Measurements from ENCODE around the gene RFNG. TPM values are rescaled to one million over a fixed set of nuclear protein-coding genes. Genes with fewer than 3 reads are reported as not detected.
A peak's percentile ranks its signal among the peaks of the same experiment; 100 is the strongest.

The RFNG gene
- total and polyA plus RNA-seq, 2 of the 13 experiments (the other 11 are each of a cell fraction or from before 2014, with no cell fraction given) = 61.4 to 64.0 TPM

GRCh38 chr17:82097184-82097918 lies 45.7 kb upstream of the RFNG start (continued):
- TF ChIP-seq MTA1 (CRISPR knock-in tag; IDR thresholded peaks at IDR 0.05; ENCODE audit: borderline replicate concordance) = peak; percentile 46; the same call in 1 of the 2 replicates
- no peak; the same call in 1 of the 2 replicates for TF ChIP-seq TGIF2 (CRISPR knock-in tag; IDR thresholded peaks at IDR 0.05)
- TF ChIP-seq TRIM22 (IDR thresholded peaks at IDR 0.05) = no peak
- TF ChIP-seq BCL3 (CRISPR knock-in tag; IDR thresholded peaks at IDR 0.05) = no peak
- no peak for TF ChIP-seq TRAFD1 (CRISPR knock-in tag; IDR thresholded peaks at IDR 0.05; ENCODE audit: borderline replicate concordance)
- TF ChIP-seq SNAPC4 (CRISPR knock-in tag; IDR thresholded peaks at IDR 0.05) = no peak
- TF ChIP-seq MTF1 (CRISPR knock-in tag; IDR thresholded peaks at IDR 0.05) = no peak
- TF ChIP-seq PAX8 (CRISPR knock-in tag; IDR thresholded peaks at IDR 0.05; ENCODE audit: borderline replicate concordance) = no peak
- TF ChIP-seq ELF4 (CRISPR knock-in tag; IDR thresholded peaks at IDR 0.05; ENCODE audit: borderline replicate concordance) = no peak
- TF ChIP-seq ARID2 (CRISPR knock-in tag; IDR thresholded peaks at IDR 0.05; ENCODE audit: borderline replicate concordance) = no peak
- TF ChIP-seq TRIM24 (CRISPR knock-in tag; IDR thresholded peaks at IDR 0.05) = no peak
- no peak for TF ChIP-seq ZBTB3 (CRISPR knock-in tag; IDR thresholded peaks at IDR 0.05; ENCODE audit: borderline replicate concordance, low read depth)
- TF ChIP-seq CREBL2 (CRISPR knock-in tag; IDR thresholded peaks at IDR 0.05; ENCODE audit: borderline replicate concordance) = peak; percentile 14; the same call in 1 of the 2 replicates
- TF ChIP-seq MAFF (IDR thresholded peaks at IDR 0.05; ENCODE audit: low read depth, low read length) = no peak
- TF ChIP-seq USF2 (IDR thresholded peaks at IDR 0.05; ENCODE audit: low read depth, low read length) = no peak
- no peak; the same call in 1 of the 2 replicates for TF ChIP-seq USF2 (CRISPR knock-in tag; IDR thresholded peaks at IDR 0.05; ENCODE audit: borderline replicate concordance)
- no peak for TF ChIP-seq KLF11 (CRISPR knock-in tag; IDR thresholded peaks at IDR 0.05)
